Measurements from ENCODE around the gene KRT76.

The KRT76 gene

GRCh38 chr12:52788192-52788875 lies 11.2 kb upstream of the KRT76 start:
- Histone ChIP-seq H3K27ac (ENCODE audit: low read depth, low read length, severe bottlenecking) (no peak overlapping the region), H3K4me3 (ENCODE audit: extremely low read depth, insufficient read depth, low read length, poor library complexity, severe bottlenecking) (no peak overlapping the region), H3K9me3 (ENCODE audit: control insufficient read depth, low read length) (no peaks in the 10 kb centered on the region), H3K36me3 (ENCODE audit: control insufficient read depth, insufficient read depth, low read length) (no peaks in the 10 kb centered on the region), H3K4me1 (ENCODE audit: control insufficient read depth, insufficient read depth, low read length, poor library complexity, severe bottlenecking) (no peaks in the 10 kb centered on the region)
- 82 to 88% methylated on average over 3 of the region's 6 CpGs for WGBS, 2 experiments (ENCODE audit: insufficient coverage in 2 of 2)

GRCh38 chr12:52787324-52788191 lies 10.4 kb upstream of the KRT76 start:
- H3K27ac ChIP-seq (ENCODE audit: low read depth, low read length, severe bottlenecking): no peak overlapping the region
- H3K4me1 ChIP-seq (ENCODE audit: control insufficient read depth, insufficient read depth, low read length, poor library complexity, severe bottlenecking): no peaks in the 10 kb centered on the region
- no peaks in the 10 kb centered on the region for H3K36me3 ChIP-seq (ENCODE audit: control insufficient read depth, insufficient read depth, low read length)
- 79 to 83% methylated on average over 5 to 6 of the region's 6 CpGs for WGBS, 2 experiments (ENCODE audit: insufficient coverage in 2 of 2)
- H3K9me3 ChIP-seq (ENCODE audit: control insufficient read depth, low read length): no peaks in the 10 kb centered on the region
- no peak overlapping the region for H3K4me3 ChIP-seq (ENCODE audit: extremely low read depth, insufficient read depth, low read length, poor library complexity, severe bottlenecking)

- H3K4me3 ChIP-seq (ENCODE audit: extremely low read depth, insufficient read depth, low read length, poor library complexity, severe bottlenecking): no peak overlapping the region
- no peaks in the 10 kb centered on the region for H3K4me1 ChIP-seq (ENCODE audit: control insufficient read depth, insufficient read depth, low read length, poor library complexity, severe bottlenecking)
- H3K27ac ChIP-seq (ENCODE audit: low read depth, low read length, severe bottlenecking): no peak overlapping the region
- 69 to 95% methylated on average over 2 to 3 of the region's 3 CpGs for WGBS, 2 experiments (ENCODE audit: insufficient coverage in 2 of 2)
- H3K36me3 ChIP-seq (ENCODE audit: control insufficient read depth, insufficient read depth, low read length): no peaks in the 10 kb centered on the region
- H3K9me3 ChIP-seq (ENCODE audit: control insufficient read depth, low read length): no peaks in the 10 kb centered on the region
Observed at GRCh38 chr12:52784909-52785308, 7.8 kb upstream of the KRT76 start.

- Histone ChIP-seq H3K36me3 (ENCODE audit: control insufficient read depth, insufficient read depth, low read length) (no peaks in the 10 kb centered on the region), H3K27ac (ENCODE audit: low read depth, low read length, severe bottlenecking) (no peak overlapping the region), H3K9me3 (ENCODE audit: control insufficient read depth, low read length) (no peaks in the 10 kb centered on the region), H3K4me1 (ENCODE audit: control insufficient read depth, insufficient read depth, low read length, poor library complexity, severe bottlenecking) (no peaks in the 10 kb centered on the region), H3K4me3 (ENCODE audit: extremely low read depth, insufficient read depth, low read length, poor library complexity, severe bottlenecking) (no peak overlapping the region)
- WGBS, 2 experiments (ENCODE audit: insufficient coverage in 2 of 2): 89 to 98% methylated on average over 4 of the region's 7 CpGs
Observed at GRCh38 chr12:52783563-52784316, 6.6 kb upstream of the KRT76 start.

GRCh38 chr12:52782502-52782901 lies 5.4 kb upstream of the KRT76 start:
- Histone ChIP-seq H3K4me3 (ENCODE audit: extremely low read depth, insufficient read depth, low read length, poor library complexity, severe bottlenecking) (no peak overlapping the region), H3K27ac (ENCODE audit: low read depth, low read length, severe bottlenecking) (no peak overlapping the region), H3K36me3 (ENCODE audit: control insufficient read depth, insufficient read depth, low read length) (no peaks in the 10 kb centered on the region), H3K4me1 (ENCODE audit: control insufficient read depth, insufficient read depth, low read length, poor library complexity, severe bottlenecking) (no peaks in the 10 kb centered on the region), H3K9me3 (ENCODE audit: control insufficient read depth, low read length) (no peaks in the 10 kb centered on the region)
- WGBS, 2 experiments (ENCODE audit: insufficient coverage in 2 of 2): 86 to 97% methylated on average over 3 of the region's 4 CpGs

- WGBS, 2 experiments (ENCODE audit: insufficient coverage in 2 of 2): 100% methylated on average over 2 of the region's 4 CpGs; no CpG with 5 or more reads in 1 of the 2 experiments
- no peaks in the 10 kb centered on the region for H3K9me3 ChIP-seq (ENCODE audit: control insufficient read depth, low read length)
Observed at GRCh38 chr12:52781399-52782082, 4.4 kb upstream of the KRT76 start.

GRCh38 chr12:52779914-52780313 lies 2.8 kb upstream of the KRT76 start:
- WGBS, 2 experiments (ENCODE audit: insufficient coverage in 2 of 2): 92 to 98% methylated on average over 4 to 6 of the region's 6 CpGs
- Histone ChIP-seq H3K36me3 (ENCODE audit: control insufficient read depth, insufficient read depth, low read length) (no peaks in the 10 kb centered on the region), H3K9me3 (ENCODE audit: control insufficient read depth, low read length) (no peaks in the 10 kb centered on the region), H3K4me1 (ENCODE audit: control insufficient read depth, insufficient read depth, low read length, poor library complexity, severe bottlenecking) (no peaks in the 10 kb centered on the region), H3K27ac (ENCODE audit: low read depth, low read length, severe bottlenecking) (no peak overlapping the region), H3K4me3 (ENCODE audit: extremely low read depth, insufficient read depth, low read length, poor library complexity, severe bottlenecking) (no peak overlapping the region)

More at GRCh38 chr12:52781399-52782082, 4.4 kb upstream of the KRT76 start:
- no peaks in the 10 kb centered on the region for H3K4me1 ChIP-seq (ENCODE audit: control insufficient read depth, insufficient read depth, low read length, poor library complexity, severe bottlenecking)
- H3K4me3 ChIP-seq (ENCODE audit: extremely low read depth, insufficient read depth, low read length, poor library complexity, severe bottlenecking): no peak overlapping the region
- no peak overlapping the region for H3K27ac ChIP-seq (ENCODE audit: low read depth, low read length, severe bottlenecking)
- H3K36me3 ChIP-seq (ENCODE audit: control insufficient read depth, insufficient read depth, low read length): no peaks in the 10 kb centered on the region

- H3K9me3 ChIP-seq (ENCODE audit: control insufficient read depth, low read length): no peaks in the 10 kb centered on the region
- H3K36me3 ChIP-seq (ENCODE audit: control insufficient read depth, insufficient read depth, low read length): no peaks in the 10 kb centered on the region
- H3K27ac ChIP-seq (ENCODE audit: low read depth, low read length, severe bottlenecking): no peak overlapping the region
- H3K4me3 ChIP-seq (ENCODE audit: extremely low read depth, insufficient read depth, low read length, poor library complexity, severe bottlenecking): no peak overlapping the region
- H3K4me1 ChIP-seq (ENCODE audit: control insufficient read depth, insufficient read depth, low read length, poor library complexity, severe bottlenecking): no peaks in the 10 kb centered on the region
- WGBS, 2 experiments (ENCODE audit: insufficient coverage in 2 of 2): 100% methylated on average over 1 to 2 of the region's 2 CpGs
Observed at GRCh38 chr12:52778833-52779232, 1.7 kb upstream of the KRT76 start.

- Histone ChIP-seq H3K9me3 (ENCODE audit: control insufficient read depth, low read length) (no peaks in the 10 kb centered on the region), H3K36me3 (ENCODE audit: control insufficient read depth, insufficient read depth, low read length) (no peaks in the 10 kb centered on the region), H3K27ac (ENCODE audit: low read depth, low read length, severe bottlenecking) (no peak overlapping the region), H3K4me3 (ENCODE audit: extremely low read depth, insufficient read depth, low read length, poor library complexity, severe bottlenecking) (no peak overlapping the region), H3K4me1 (ENCODE audit: control insufficient read depth, insufficient read depth, low read length, poor library complexity, severe bottlenecking) (no peaks in the 10 kb centered on the region)
- 80 to 100% methylated on average over 2 to 3 of the region's 4 CpGs for WGBS, 2 experiments (ENCODE audit: insufficient coverage in 2 of 2)
Observed at GRCh38 chr12:52777566-52777965, 421 bp upstream of the KRT76 start.

- H3K36me3 ChIP-seq (ENCODE audit: control insufficient read depth, insufficient read depth, low read length): no peaks in the 10 kb centered on the region
- no peak overlapping the region for H3K4me3 ChIP-seq (ENCODE audit: extremely low read depth, insufficient read depth, low read length, poor library complexity, severe bottlenecking)
- 76 to 90% methylated on average over 3 to 4 of the region's 5 CpGs for WGBS, 2 experiments (ENCODE audit: insufficient coverage in 2 of 2)
- no peak overlapping the region for H3K27ac ChIP-seq (ENCODE audit: low read depth, low read length, severe bottlenecking)
- no peaks in the 10 kb centered on the region for H3K4me1 ChIP-seq (ENCODE audit: control insufficient read depth, insufficient read depth, low read length, poor library complexity, severe bottlenecking)
- H3K9me3 ChIP-seq (ENCODE audit: control insufficient read depth, low read length): no peaks in the 10 kb centered on the region
Observed at GRCh38 chr12:52776435-52776834, 710 bp downstream of the KRT76 start.

Measured in mesodermal cell (in vitro differentiated cells).